Measurements from ENCODE around the gene SFTPD.

The SFTPD gene

DNA sequence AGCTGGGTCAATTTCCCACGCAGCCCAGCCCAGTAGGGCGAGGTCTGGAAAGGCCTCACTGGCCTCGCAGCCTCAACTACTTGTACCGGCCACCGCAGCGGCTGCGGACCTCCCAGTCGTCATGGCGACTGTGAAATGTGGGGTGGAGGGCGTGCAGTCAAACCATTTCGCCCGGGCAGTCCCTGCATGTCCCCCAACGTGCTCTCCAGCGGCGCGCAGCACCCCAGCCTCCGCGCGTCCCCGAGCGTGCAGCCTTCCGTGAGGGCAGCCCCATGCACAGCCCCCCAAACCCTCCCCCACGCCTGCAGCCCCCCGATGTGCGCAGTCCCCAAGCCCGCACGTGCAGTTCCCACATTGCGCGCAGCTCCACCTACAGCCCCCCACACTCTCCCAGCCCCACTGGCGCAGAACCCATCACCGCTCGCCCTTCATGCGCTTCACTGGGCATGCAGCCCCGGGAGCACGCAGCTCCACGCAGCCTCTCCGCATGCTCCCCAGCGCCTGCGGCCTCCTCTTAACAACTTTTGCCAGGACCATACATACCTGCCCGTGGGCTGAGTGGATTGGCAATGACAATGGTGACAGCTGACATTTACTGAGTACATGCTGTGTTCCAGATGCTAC lies 34.5 kb upstream of the SFTPD start:
- no peak for DNase-seq (ENCODE audit: low spot score)

DNA sequence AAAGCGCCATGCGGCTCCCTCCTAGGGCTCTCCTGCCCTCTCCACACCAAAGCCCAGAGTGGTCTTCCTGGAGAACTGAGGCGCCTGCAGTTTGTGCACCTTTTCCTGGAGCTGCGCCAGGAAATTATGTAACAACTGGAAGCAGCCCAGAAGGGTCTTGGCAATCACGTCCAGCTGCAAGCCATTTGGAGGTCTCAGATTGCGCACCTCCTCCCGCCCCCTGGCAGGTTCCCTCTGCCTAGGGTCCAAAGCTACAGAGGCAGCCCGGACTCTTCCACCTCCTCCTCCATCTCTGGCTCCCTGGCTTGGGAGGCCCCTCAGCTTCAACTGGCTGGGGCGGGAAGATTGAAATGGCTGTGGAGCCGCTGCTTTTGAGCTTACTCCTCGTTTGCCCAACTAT lies 34.0 kb upstream of the SFTPD start:
- in situ Hi-C loops (cut with MboI; ENCODE audit: low pct_unique_long_range_greater_than_20kb, low sequenced_read_pairs, unreplicated experiment), result no loop called here
- TF ChIP-seq, protein P1, sequence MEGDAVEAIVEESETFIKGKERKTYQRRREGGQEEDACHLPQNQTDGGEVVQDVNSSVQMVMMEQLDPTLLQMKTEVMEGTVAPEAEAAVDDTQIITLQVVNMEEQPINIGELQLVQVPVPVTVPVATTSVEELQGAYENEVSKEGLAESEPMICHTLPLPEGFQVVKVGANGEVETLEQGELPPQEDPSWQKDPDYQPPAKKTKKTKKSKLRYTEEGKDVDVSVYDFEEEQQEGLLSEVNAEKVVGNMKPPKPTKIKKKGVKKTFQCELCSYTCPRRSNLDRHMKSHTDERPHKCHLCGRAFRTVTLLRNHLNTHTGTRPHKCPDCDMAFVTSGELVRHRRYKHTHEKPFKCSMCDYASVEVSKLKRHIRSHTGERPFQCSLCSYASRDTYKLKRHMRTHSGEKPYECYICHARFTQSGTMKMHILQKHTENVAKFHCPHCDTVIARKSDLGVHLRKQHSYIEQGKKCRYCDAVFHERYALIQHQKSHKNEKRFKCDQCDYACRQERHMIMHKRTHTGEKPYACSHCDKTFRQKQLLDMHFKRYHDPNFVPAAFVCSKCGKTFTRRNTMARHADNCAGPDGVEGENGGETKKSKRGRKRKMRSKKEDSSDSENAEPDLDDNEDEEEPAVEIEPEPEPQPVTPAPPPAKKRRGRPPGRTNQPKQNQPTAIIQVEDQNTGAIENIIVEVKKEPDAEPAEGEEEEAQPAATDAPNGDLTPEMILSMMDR (IDR thresholded peaks at IDR 0.05; ENCODE audit: extremely low read depth, insufficient read depth, missing control alignments), result no peak
- no peak for DNase-seq (ENCODE audit: low spot score)

More for the DNA sequence above, 34.5 kb upstream of the SFTPD start:
- TF ChIP-seq, protein P1 (IDR thresholded peaks at IDR 0.05; ENCODE audit: extremely low read depth, insufficient read depth, missing control alignments), result no peak
- in situ Hi-C loops (cut with MboI; ENCODE audit: low pct_unique_long_range_greater_than_20kb, low sequenced_read_pairs, unreplicated experiment), result no loop called here

DNA sequence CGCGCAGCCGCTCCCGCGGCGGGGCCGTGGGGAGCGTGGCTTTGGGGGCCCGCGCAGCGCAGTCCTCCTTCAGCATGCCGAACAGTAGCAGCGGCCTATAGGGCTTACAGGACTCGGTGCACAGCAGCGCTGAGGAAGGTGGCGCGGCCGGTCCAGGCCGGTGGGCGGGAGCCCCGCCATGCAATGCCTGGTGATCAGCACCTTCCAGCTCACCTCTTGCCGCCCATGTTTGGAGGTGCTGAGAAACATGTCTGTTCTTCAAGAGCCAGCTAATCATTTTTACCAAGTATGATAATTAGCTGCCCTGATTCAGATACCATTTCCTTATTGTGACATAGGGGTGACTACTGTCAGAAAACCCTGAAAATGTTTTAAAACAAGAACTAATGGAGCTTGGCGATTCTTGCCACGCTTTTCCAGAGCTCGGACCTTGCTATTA lies 33.5 kb upstream of the SFTPD start:
- peak; percentile 22 for DNase-seq (ENCODE audit: low spot score)
- TF ChIP-seq, protein P1 (IDR thresholded peaks at IDR 0.05; ENCODE audit: extremely low read depth, insufficient read depth, missing control alignments), result no peak
- in situ Hi-C loops (cut with MboI; ENCODE audit: low pct_unique_long_range_greater_than_20kb, low sequenced_read_pairs, unreplicated experiment), result no loop called here

DNA sequence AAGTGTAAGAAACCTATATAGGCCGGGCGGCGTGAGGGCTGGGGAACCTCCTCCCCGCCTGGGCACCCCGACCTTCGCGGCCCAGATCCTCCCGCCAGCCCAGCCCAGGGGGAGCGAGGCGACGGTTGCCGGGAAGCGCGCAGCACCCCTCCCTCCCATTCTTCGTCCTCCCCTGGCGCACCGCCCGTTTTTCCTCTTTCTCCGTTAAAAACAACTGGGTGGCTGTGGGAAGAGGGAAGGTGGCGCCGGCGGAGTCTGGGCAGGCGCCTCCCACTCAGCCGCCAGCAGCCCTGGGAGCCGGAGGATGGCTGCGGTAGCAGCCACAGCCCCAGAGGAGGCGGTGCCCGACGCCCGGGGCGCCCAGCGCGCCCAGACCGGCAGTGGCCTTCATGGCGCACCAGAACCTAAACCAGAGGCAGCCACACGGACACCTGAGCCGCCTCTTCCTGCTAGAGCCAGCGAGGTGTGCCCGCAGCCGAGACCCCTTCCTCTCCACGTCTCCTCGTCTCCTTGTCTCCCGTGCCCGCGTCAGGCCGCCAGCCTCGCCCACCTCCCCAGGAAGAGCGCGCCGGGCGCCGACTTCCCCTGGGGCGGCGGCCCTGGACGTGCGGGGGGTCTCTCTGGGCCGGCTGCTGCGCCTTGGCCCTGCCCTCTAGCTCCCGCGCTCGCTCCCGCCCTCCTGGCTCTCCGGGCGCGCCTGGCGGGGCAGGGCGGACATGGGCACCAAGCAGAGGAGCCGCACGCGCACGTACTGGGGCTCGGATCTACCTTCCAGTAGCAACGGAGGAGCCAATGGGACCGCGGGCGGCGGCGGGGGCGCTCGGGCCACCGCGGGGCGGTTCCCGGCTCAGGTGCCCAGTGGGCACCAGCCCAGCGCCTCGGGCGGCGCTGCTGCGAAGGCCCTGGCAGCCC lies 32.8 kb upstream of the SFTPD start:
- TF ChIP-seq, protein P1 (IDR thresholded peaks at IDR 0.05; ENCODE audit: extremely low read depth, insufficient read depth, missing control alignments), result no peak
- in situ Hi-C loops (cut with MboI; ENCODE audit: low pct_unique_long_range_greater_than_20kb, low sequenced_read_pairs, unreplicated experiment), result no loop called here
- peak; percentile 26 for DNase-seq (ENCODE audit: low spot score)

DNA sequence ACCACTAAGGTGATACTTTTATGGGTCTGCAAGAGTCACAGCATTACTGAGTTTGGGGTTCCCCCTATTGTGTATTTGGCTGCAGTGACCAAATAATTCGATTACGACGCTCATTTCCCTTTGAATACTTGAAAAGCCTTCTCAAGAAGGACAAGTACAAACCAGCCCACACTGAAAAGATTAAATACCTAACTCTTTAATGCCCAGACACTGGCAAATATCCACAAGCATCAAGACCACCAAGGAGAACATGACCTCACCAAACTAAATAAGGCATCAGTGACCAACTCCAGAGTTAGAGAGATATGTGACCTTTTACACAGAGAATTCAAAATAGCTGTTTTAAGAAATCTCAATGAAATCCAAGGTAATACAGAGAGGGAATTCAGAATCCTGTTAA lies 31.8 kb upstream of the SFTPD start:
- no peak for DNase-seq (ENCODE audit: low spot score)
- in situ Hi-C loops (cut with MboI; ENCODE audit: low pct_unique_long_range_greater_than_20kb, low sequenced_read_pairs, unreplicated experiment), result no loop called here
- TF ChIP-seq, protein P1 (IDR thresholded peaks at IDR 0.05; ENCODE audit: extremely low read depth, insufficient read depth, missing control alignments), result no peak

DNA sequence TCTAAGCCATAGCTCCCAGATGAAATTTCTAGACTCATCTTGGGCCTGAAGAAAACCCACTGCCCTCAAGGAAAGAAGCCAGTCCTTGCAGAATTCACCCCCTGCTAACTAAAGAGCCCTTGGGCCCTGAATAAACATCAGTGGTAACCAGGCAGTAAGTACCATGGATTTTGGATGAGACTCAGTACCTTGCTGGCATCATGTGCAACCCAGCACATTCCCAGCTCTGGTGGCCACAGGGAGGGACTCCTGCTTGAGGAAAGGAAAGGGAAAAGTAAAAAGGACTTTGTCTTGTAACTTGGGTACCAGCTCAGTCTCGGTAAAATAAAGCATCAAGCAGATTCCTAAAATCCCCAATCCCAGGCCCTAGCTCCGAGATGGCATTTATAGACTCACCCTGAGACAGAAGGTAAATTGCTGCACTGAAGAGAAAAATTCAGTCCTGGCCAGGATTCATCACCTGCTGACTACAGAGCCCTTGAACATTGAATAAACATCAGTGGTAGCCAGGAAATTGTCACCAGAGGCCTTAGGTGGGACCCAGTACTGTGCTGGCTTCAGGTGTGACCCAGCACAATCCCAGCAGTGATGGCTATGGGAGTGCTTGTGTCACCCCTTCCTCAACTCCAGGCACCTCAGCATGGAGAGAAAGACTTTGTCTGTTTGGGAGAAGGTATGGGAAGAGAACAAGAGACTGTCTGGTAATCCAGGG lies 31.2 kb upstream of the SFTPD start:
- TF ChIP-seq, protein P1 (IDR thresholded peaks at IDR 0.05; ENCODE audit: extremely low read depth, insufficient read depth, missing control alignments), result no peak
- DNase-seq (ENCODE audit: low spot score), result no peak
- in situ Hi-C loops (cut with MboI; ENCODE audit: low pct_unique_long_range_greater_than_20kb, low sequenced_read_pairs, unreplicated experiment), result no loop called here
